CD4-positive, alpha-beta T cell treated with Interleukin-6 at 100 ng/mL for 8 hours (primary cell): Measurements from ENCODE around the gene CSAD.
"Not testable (repeated sequence)": the region's sequence is repeated elsewhere in the genome, so short reads cannot be mapped to it uniquely, and the experiment has no call there.

Source experiments
- DNase-seq: peaks from one replicate; pipeline ENCODE4 v3.0.0-alpha.2; 2020; ENCODE audit warnings: mixed read lengths, low spot score

CSAD gene

GRCh38 chr12:53145383-53146260 lies 35.1 kb downstream of the CSAD start:
- DNase-seq = no peak

- no peak for DNase-seq
Observed at GRCh38 chr12:53143355-53143754, 37.4 kb downstream of the CSAD start.

GRCh38 chr12:53133722-53134121 lies 47.0 kb downstream of the CSAD start:
- no peak for DNase-seq

GRCh38 chr12:53131844-53132243 lies 48.9 kb downstream of the CSAD start:
- no peak for DNase-seq

GRCh38 chr12:53128780-53129569 lies 51.8 kb downstream of the CSAD start:
- DNase-seq = no peak

GRCh38 chr12:53127169-53127568 lies 53.6 kb downstream of the CSAD start:
- DNase-seq = no peak

GRCh38 chr12:53124352-53124723 lies 56.4 kb downstream of the CSAD start:
- no peak for DNase-seq

GRCh38 chr12:53123578-53124351 lies 57.0 kb downstream of the CSAD start:
- DNase-seq = no peak

- DNase-seq = no peak
Observed at GRCh38 chr12:53122961-53123468, 57.7 kb downstream of the CSAD start.

GRCh38 chr12:53120685-53121525 lies 59.8 kb downstream of the CSAD start:
- DNase-seq = no peak

GRCh38 chr12:53118751-53119300 lies 61.9 kb downstream of the CSAD start:
- no peak for DNase-seq

- no peak for DNase-seq
Observed at GRCh38 chr12:53115891-53116648, 64.7 kb downstream of the CSAD start.

GRCh38 chr12:53115112-53115890 lies 65.4 kb downstream of the CSAD start:
- no peak for DNase-seq

- DNase-seq = no peak
Observed at GRCh38 chr12:53113951-53114350, 66.8 kb downstream of the CSAD start.

GRCh38 chr12:53113136-53113705 lies 67.5 kb downstream of the CSAD start:
- no peak for DNase-seq

- not testable (repeated sequence) for DNase-seq
Observed at GRCh38 chr12:53112431-53112830, 68.3 kb downstream of the CSAD start.
